NK-92 (cell line): Measurements from ENCODE around the gene AKT3.
"Not testable (repeated sequence)": the region's sequence is repeated elsewhere in the genome, so short reads cannot be mapped to it uniquely, and the experiment has no call there.

Experiments used
- DNase-seq: peaks from one replicate; lab custom pipeline; 2025; ENCODE audit not compliant: unreplicated experiment; lab: John Stamatoyannopoulos, UW

AKT3 gene

GRCh38 chr1:243710467-243710866, 139.6 kb downstream of the AKT3 start:
- no peak for DNase-seq

GRCh38 chr1:243708210-243708609, 141.8 kb downstream of the AKT3 start:
- no peak for DNase-seq

GRCh38 chr1:243706563-243706962, 143.5 kb downstream of the AKT3 start:
- no peak for DNase-seq

- DNase-seq: no peak
Observed at GRCh38 chr1:243705585-243705984, 144.5 kb downstream of the AKT3 start.

- no peak for DNase-seq
Observed at GRCh38 chr1:243701872-243702271, 148.2 kb downstream of the AKT3 start.

- no peak for DNase-seq
Observed at GRCh38 chr1:243693800-243694199, 156.2 kb downstream of the AKT3 start.

- no peak for DNase-seq
Observed at GRCh38 chr1:243686159-243686558, 163.9 kb downstream of the AKT3 start.

GRCh38 chr1:243680860-243681259, 169.2 kb downstream of the AKT3 start:
- no peak for DNase-seq

- DNase-seq: no peak
Observed at GRCh38 chr1:243672539-243673074, 177.4 kb downstream of the AKT3 start.

GRCh38 chr1:243667591-243667990, 182.5 kb downstream of the AKT3 start:
- DNase-seq: no peak

- DNase-seq: no peak
Observed at GRCh38 chr1:243667133-243667532, 182.9 kb downstream of the AKT3 start.

GRCh38 chr1:243663651-243664050, 186.4 kb downstream of the AKT3 start:
- no peak for DNase-seq

- DNase-seq: not testable (repeated sequence)
Observed at GRCh38 chr1:243662169-243662568, 187.9 kb downstream of the AKT3 start.

GRCh38 chr1:243658594-243659105, 191.4 kb downstream of the AKT3 start:
- DNase-seq: no peak

GRCh38 chr1:243657793-243658192, 192.2 kb downstream of the AKT3 start:
- no peak for DNase-seq

- DNase-seq: not testable (repeated sequence)
Observed at GRCh38 chr1:243649530-243649929, 200.5 kb downstream of the AKT3 start.

- no peak for DNase-seq
Observed at GRCh38 chr1:243646841-243647240, 203.2 kb downstream of the AKT3 start.

- no peak for DNase-seq
Observed at GRCh38 chr1:243645281-243645680, 204.8 kb downstream of the AKT3 start.

- no peak for DNase-seq
Observed at GRCh38 chr1:243642936-243643335, 207.1 kb downstream of the AKT3 start.

- DNase-seq: no peak
Observed at GRCh38 chr1:243639027-243639658, 210.9 kb downstream of the AKT3 start.

GRCh38 chr1:243638186-243638585, 211.9 kb downstream of the AKT3 start:
- no peak for DNase-seq

GRCh38 chr1:243628476-243628907, 221.6 kb downstream of the AKT3 start:
- no peak for DNase-seq

GRCh38 chr1:243623841-243624240, 226.2 kb downstream of the AKT3 start:
- DNase-seq: no peak
